ENCODE data around the gene NPIPA3. TPM values are rescaled to one million over a fixed set of nuclear protein-coding genes. Genes with fewer than 3 reads are reported as not detected.
"Not testable (repeated sequence)": the region's sequence is repeated elsewhere in the genome, so short reads cannot be mapped to it uniquely, and the experiment has no call there.

The NPIPA3 gene
- total RNA-seq, 1 experiment from 2014 or later, result 3.7 TPM

GRCh38 chr16:14681115-14681514, 22.1 kb upstream of the NPIPA3 start:
- in situ Hi-C loops (cut with HindIII; ENCODE audit: low pct_unique_long_range_greater_than_20kb, low sequenced_read_pairs), result no loop called here
- no TSS peak for BruUV-seq (replicated peaks)
- intact Hi-C loops (cut with micrococcal nuclease; ENCODE audit: unreplicated experiment), result no loop called here
- Histone ChIP-seq H3K4me1 (ENCODE audit: control insufficient read depth, insufficient read depth, low read length) (no peaks in the 10 kb centered on the region), H3K27me3 (ENCODE audit: control insufficient read depth, insufficient read depth, low read length) (no peaks in the 10 kb centered on the region), H3K27ac (ENCODE audit: low read length) (no peak overlapping the region), H3K9me3 (ENCODE audit: control insufficient read depth, insufficient read depth, low read depth, low read length) (no peaks in the 10 kb centered on the region), H3K4me3 (ENCODE audit: low read depth in 2 of 2, low read length in 2 of 2) (no peak overlapping the region), H3K36me3 (ENCODE audit: control insufficient read depth, insufficient read depth, low read length) (no peaks in the 10 kb centered on the region)
- ATAC-seq, result no peak
- TF ChIP-seq CTCF (IDR thresholded peaks at IDR 0.05) (no peak), SIN3A (IDR thresholded peaks at IDR 0.05; ENCODE audit: borderline replicate concordance, insufficient read depth, low read depth, low read length) (no peak), POLR2AphosphoS5 (IDR thresholded peaks at IDR 0.05; ENCODE audit: low read depth, low read length) (no peak), REST (IDR thresholded peaks at IDR 0.05; ENCODE audit: insufficient read depth in 1 of 2, low read depth in 2 of 2, low read length in 1 of 2) (no peak), TCF7L2 (IDR thresholded peaks at IDR 0.05; ENCODE audit: low read depth, low read length) (no peak)
- ChIA-PET POLR2A (no interaction called here), CTCF (no interaction called here)
- no peak for DNase-seq (ENCODE audit: low read depth, low spot score)

GRCh38 chr16:14682121-14682520, 21.1 kb upstream of the NPIPA3 start:
- in situ Hi-C loops (cut with HindIII; ENCODE audit: low pct_unique_long_range_greater_than_20kb, low sequenced_read_pairs) (no loop called here), intact Hi-C loops (cut with micrococcal nuclease; ENCODE audit: unreplicated experiment) (no loop called here)
- H3K27me3 ChIP-seq (ENCODE audit: control insufficient read depth, insufficient read depth, low read length), result no peaks in the 10 kb centered on the region
- no peaks in the 10 kb centered on the region for H3K4me1 ChIP-seq (ENCODE audit: control insufficient read depth, insufficient read depth, low read length)
- no peak overlapping the region for H3K27ac ChIP-seq (ENCODE audit: low read length)
- DNase-seq (ENCODE audit: low read depth, low spot score) (no peak), ATAC-seq (no peak)
- no peaks in the 10 kb centered on the region for H3K36me3 ChIP-seq (ENCODE audit: control insufficient read depth, insufficient read depth, low read length)
- no TSS peak for BruUV-seq (replicated peaks)
- no peak for TF ChIP-seq CTCF (IDR thresholded peaks at IDR 0.05)
- no peak for TF ChIP-seq POLR2AphosphoS5 (IDR thresholded peaks at IDR 0.05; ENCODE audit: low read depth, low read length)
- TF ChIP-seq REST (IDR thresholded peaks at IDR 0.05; ENCODE audit: insufficient read depth in 1 of 2, low read depth in 2 of 2, low read length in 1 of 2), result no peak
- no peak for TF ChIP-seq SIN3A (IDR thresholded peaks at IDR 0.05; ENCODE audit: borderline replicate concordance, insufficient read depth, low read depth, low read length)
- no peak for TF ChIP-seq TCF7L2 (IDR thresholded peaks at IDR 0.05; ENCODE audit: low read depth, low read length)
- H3K9me3 ChIP-seq (ENCODE audit: control insufficient read depth, insufficient read depth, low read depth, low read length), result no peaks in the 10 kb centered on the region
- CTCF ChIA-PET, result interaction anchor here (0.6 kb wide), 1 partner anchor 89 kb away, joined by 5 read pairs; no protein-coding TSS in a partner anchor
- POLR2A ChIA-PET, result no interaction called here
- no peak overlapping the region for H3K4me3 ChIP-seq (ENCODE audit: low read depth in 2 of 2, low read length in 2 of 2)

GRCh38 chr16:14685870-14686793, 17.1 kb upstream of the NPIPA3 start:
- H3K4me3 ChIP-seq (ENCODE audit: low read depth in 2 of 2, low read length in 2 of 2); H3K36me3 ChIP-seq (ENCODE audit: control insufficient read depth, insufficient read depth, low read length); H3K4me1 ChIP-seq (ENCODE audit: control insufficient read depth, insufficient read depth, low read length); DNase-seq (ENCODE audit: low read depth, low spot score); H3K9me3 ChIP-seq (ENCODE audit: control insufficient read depth, insufficient read depth, low read depth, low read length); H3K27ac ChIP-seq (ENCODE audit: low read length); POLR2A ChIA-PET; in situ Hi-C loops (cut with HindIII; ENCODE audit: low pct_unique_long_range_greater_than_20kb, low sequenced_read_pairs); ATAC-seq; BruUV-seq (replicated peaks); CTCF ChIA-PET; H3K27me3 ChIP-seq (ENCODE audit: control insufficient read depth, insufficient read depth, low read length); intact Hi-C loops (cut with micrococcal nuclease; ENCODE audit: unreplicated experiment): not testable (repeated sequence)
